Mesothelial cell of epicardium (in vitro differentiated cells): ENCODE measurements around the gene TRAF3IP1. TPM values are rescaled to one million over a fixed set of nuclear protein-coding genes. Genes with fewer than 3 reads are reported as not detected.

Experiments
- DNase-seq, 2 experiments: peaks; one replicate each; pipeline ENCODE4 v3.0.0; 2021; ENCODE audit warnings: low spot score in 2 of 2; ENCODE audit not compliant: unreplicated experiment in 2 of 2
- H3K27ac Mint-ChIP-seq: 2 replicates; pipeline ENCODE4 v1.8.0; 2021; ENCODE audit warnings: mixed read lengths
- H3K27me3 Mint-ChIP-seq: 2 replicates; pipeline ENCODE4 v1.8.0; 2021; ENCODE audit warnings: low read depth, mixed read lengths
- H3K36me3 Mint-ChIP-seq: 2 replicates; pipeline ENCODE4 v1.8.0; 2021; ENCODE audit warnings: mixed read lengths
- H3K4me1 Mint-ChIP-seq: 2 replicates; pipeline ENCODE4 v1.8.0; 2021; ENCODE audit warnings: mixed read lengths
- H3K4me3 Mint-ChIP-seq: 2 replicates; pipeline ENCODE4 v1.8.0; 2021; ENCODE audit warnings: mild to moderate bottlenecking, moderate library complexity, mixed read lengths
- H3K9me3 Mint-ChIP-seq: 2 replicates; pipeline ENCODE4 v1.8.0; 2021; ENCODE audit warnings: mixed read lengths
- CTCF ChIP-seq: fragments of 200-600 bp; sonication (generic); IDR thresholded peaks from one replicate; pipeline ENCODE4 v1.5.0; 2021; ENCODE audit warnings: antibody characterized with exemption; ENCODE audit not compliant: unreplicated experiment
- total RNA-seq: library from RNA; stranded (reverse); gene quantifications from 3 replicates; pipeline ENCODE4 v1.2.1, GENCODE V29; 2021

The TRAF3IP1 gene
- total RNA-seq, 1 donor from 2014 or later = 17.5 TPM

GRCh38 chr2:238286551-238286950 is 33.8 kb upstream of the TRAF3IP1 start:
- H3K4me1 Mint-ChIP-seq = peaks cover 40% of the 10 kb centered on the region
- H3K4me3 Mint-ChIP-seq = peak overlapping the region; percentile 81
- H3K27me3 Mint-ChIP-seq = no peaks in the 10 kb centered on the region
- no peaks in the 10 kb centered on the region for H3K9me3 Mint-ChIP-seq
- no peaks in the 10 kb centered on the region for H3K36me3 Mint-ChIP-seq
- no peak for TF ChIP-seq CTCF
- DNase-seq = no peak
- H3K27ac Mint-ChIP-seq = peak overlapping the region; percentile 90

- DNase-seq = no peak
- no peaks in the 10 kb centered on the region for H3K9me3 Mint-ChIP-seq
- no peak for TF ChIP-seq CTCF
- H3K36me3 Mint-ChIP-seq = no peaks in the 10 kb centered on the region
- H3K4me3 Mint-ChIP-seq = peak overlapping the region; percentile 81
- peaks cover 40% of the 10 kb centered on the region for H3K4me1 Mint-ChIP-seq
- no peaks in the 10 kb centered on the region for H3K27me3 Mint-ChIP-seq
- peak overlapping the region; percentile 90 for H3K27ac Mint-ChIP-seq
Measured at GRCh38 chr2:238286987-238287736, 33.2 kb upstream of the TRAF3IP1 start.

- no peak for DNase-seq
- Mint-ChIP-seq H3K9me3 (no peaks in the 10 kb centered on the region), H3K27me3 (no peaks in the 10 kb centered on the region), H3K4me3 (peak within 1 kb of the TSS; percentile 86), H3K36me3 (no peaks in the 10 kb centered on the region), H3K4me1 (peaks cover 40% of the 10 kb centered on the region), H3K27ac (peak within 1 kb of the TSS; percentile 90)
- no peak for TF ChIP-seq CTCF
Measured at GRCh38 chr2:238287737-238288649, 32.3 kb upstream of the TRAF3IP1 start, which contains the start of gene PER2. Gene PER2 (minus strand): TSS chr2:238288610. CDS start chr2:238277936, 10,674 bp downstream.

GRCh38 chr2:238288650-238289573 is 31.4 kb upstream of the TRAF3IP1 start:
- peak; percentile 95 to 99 for DNase-seq
- peaks cover 40% of the 10 kb centered on the region for H3K4me1 Mint-ChIP-seq
- peak overlapping the region; percentile 86 for H3K4me3 Mint-ChIP-seq
- H3K9me3 Mint-ChIP-seq = no peaks in the 10 kb centered on the region
- H3K36me3 Mint-ChIP-seq = no peaks in the 10 kb centered on the region
- H3K27ac Mint-ChIP-seq = peak overlapping the region; percentile 85
- H3K27me3 Mint-ChIP-seq = no peaks in the 10 kb centered on the region
- no peak for TF ChIP-seq CTCF

- peak overlapping the region; percentile 84 for H3K27ac Mint-ChIP-seq
- H3K9me3 Mint-ChIP-seq = no peaks in the 10 kb centered on the region
- H3K4me1 Mint-ChIP-seq = peaks cover 38% of the 10 kb centered on the region
- no peak for DNase-seq
- H3K27me3 Mint-ChIP-seq = peaks cover 2% of the 10 kb centered on the region
- H3K36me3 Mint-ChIP-seq = no peaks in the 10 kb centered on the region
- no peak for TF ChIP-seq CTCF
- H3K4me3 Mint-ChIP-seq = peak overlapping the region; percentile 86
Measured at GRCh38 chr2:238289574-238289973, 30.7 kb upstream of the TRAF3IP1 start.
